Fibroblast of skin of scalp (primary cell): Measurements from ENCODE around the gene HHIP.

Experiments
- DNase-seq: peaks from one replicate; pipeline ENCODE4 v3.0.0-alpha.2; 2013

The HHIP gene

GRCh38 chr4:144658015-144658567, 12.1 kb downstream of the HHIP start:
- DNase-seq, result no peak

GRCh38 chr4:144658903-144659302, 12.9 kb downstream of the HHIP start:
- peak; percentile 54 for DNase-seq

GRCh38 chr4:144659447-144659846, 13.5 kb downstream of the HHIP start:
- no peak for DNase-seq

GRCh38 chr4:144663834-144664475, 18.0 kb downstream of the HHIP start:
- DNase-seq, result no peak

GRCh38 chr4:144666539-144667175, 20.7 kb downstream of the HHIP start:
- peak; percentile 83 for DNase-seq

- DNase-seq, result no peak
Observed at GRCh38 chr4:144667500-144667899, 21.5 kb downstream of the HHIP start.

- no peak for DNase-seq
Observed at GRCh38 chr4:144670776-144671175, 24.8 kb downstream of the HHIP start.

- no peak for DNase-seq
Observed at GRCh38 chr4:144674711-144675110, 28.8 kb downstream of the HHIP start.

- no peak for DNase-seq
Observed at GRCh38 chr4:144681806-144682205, 35.9 kb downstream of the HHIP start.

GRCh38 chr4:144683516-144683915, 37.6 kb downstream of the HHIP start:
- no peak for DNase-seq

GRCh38 chr4:144685911-144686310, 40.0 kb downstream of the HHIP start:
- DNase-seq, result no peak

- DNase-seq, result no peak
Observed at GRCh38 chr4:144686921-144687320, 41.0 kb downstream of the HHIP start.

- no peak for DNase-seq
Observed at GRCh38 chr4:144687466-144687865, 41.5 kb downstream of the HHIP start.

- DNase-seq, result no peak
Observed at GRCh38 chr4:144688035-144688569, 42.1 kb downstream of the HHIP start.

- no peak for DNase-seq
Observed at GRCh38 chr4:144689125-144689524, 43.2 kb downstream of the HHIP start.

GRCh38 chr4:144695721-144696120, 49.8 kb downstream of the HHIP start:
- DNase-seq, result no peak

GRCh38 chr4:144696376-144696775, 50.4 kb downstream of the HHIP start:
- DNase-seq, result no peak

GRCh38 chr4:144699565-144699964, 53.6 kb downstream of the HHIP start:
- peak; percentile 35 for DNase-seq

GRCh38 chr4:144701683-144702233, 55.8 kb downstream of the HHIP start:
- peak; percentile 45 for DNase-seq

GRCh38 chr4:144703494-144703893, 57.5 kb downstream of the HHIP start:
- no peak for DNase-seq

GRCh38 chr4:144705601-144706590, 59.9 kb downstream of the HHIP start:
- DNase-seq, result no peak

GRCh38 chr4:144709159-144709558, 63.2 kb downstream of the HHIP start:
- DNase-seq, result peak; percentile 77
